ENCODE measurements around the gene GFM2.
"Not testable (repeated sequence)": the region's sequence is repeated elsewhere in the genome, so short reads cannot be mapped to it uniquely, and the experiment has no call there.

Gene GFM2

GRCh38 chr5:74766849-74767578, at the start of gene GFM2, which contains the start of gene NSA2:
Gene GFM2 (minus strand): TSS chr5:74767117. CDS start chr5:74763742, 3,375 bp downstream.
Gene NSA2 (plus strand): TSS chr5:74767249. CDS start chr5:74767361, 112 bp downstream.
- DNase-seq: peak; percentile 95

- DNase-seq: no peak
These were observed 44.0 kb upstream of the GFM2 start for GRCh38 chr5:74810915-74811314.

GRCh38 chr5:74801941-74802340, 35.0 kb upstream of the GFM2 start:
- DNase-seq: no peak

GRCh38 chr5:74801197-74801596, 34.3 kb upstream of the GFM2 start:
- no peak for DNase-seq

- DNase-seq: no peak
These were observed 32.3 kb upstream of the GFM2 start for GRCh38 chr5:74798977-74799911.

GRCh38 chr5:74791669-74792068, 24.8 kb upstream of the GFM2 start:
- DNase-seq: not testable (repeated sequence)

- no peak for DNase-seq
These were observed 20.5 kb upstream of the GFM2 start for GRCh38 chr5:74787424-74787823.

GRCh38 chr5:74786851-74787250, 19.9 kb upstream of the GFM2 start:
- DNase-seq: no peak

- no peak for DNase-seq
These were observed 11.7 kb upstream of the GFM2 start for GRCh38 chr5:74778609-74779008.

- DNase-seq: no peak
These were observed 5.4 kb upstream of the GFM2 start for GRCh38 chr5:74772359-74772758.

- no peak for DNase-seq
These were observed 629 bp upstream of the GFM2 start for GRCh38 chr5:74767579-74767913.

GRCh38 chr5:74766418-74766848, 484 bp downstream of the GFM2 start:
- DNase-seq: no peak

- no peak for DNase-seq
These were observed 988 bp downstream of the GFM2 start for GRCh38 chr5:74765929-74766328.

- DNase-seq: no peak
These were observed 1.7 kb downstream of the GFM2 start for GRCh38 chr5:74765201-74765600.

- DNase-seq: no peak
These were observed 3.4 kb downstream of the GFM2 start for GRCh38 chr5:74763504-74763903.

GRCh38 chr5:74762599-74762998, 4.3 kb downstream of the GFM2 start:
- DNase-seq: no peak

GRCh38 chr5:74761241-74761640, 5.7 kb downstream of the GFM2 start:
- no peak for DNase-seq

GRCh38 chr5:74748742-74749141, 18.2 kb downstream of the GFM2 start:
- not testable (repeated sequence) for DNase-seq

- DNase-seq: no peak
These were observed 28.5 kb downstream of the GFM2 start for GRCh38 chr5:74738406-74738805.

- no peak for DNase-seq
These were observed 30.2 kb downstream of the GFM2 start for GRCh38 chr5:74736759-74737158.

GRCh38 chr5:74725331-74725730, 41.6 kb downstream of the GFM2 start:
- DNase-seq: no peak

GRCh38 chr5:74722271-74722670, 44.6 kb downstream of the GFM2 start:
- DNase-seq: no peak

- DNase-seq: no peak
These were observed 49.3 kb downstream of the GFM2 start for GRCh38 chr5:74717596-74717995.

GRCh38 chr5:74693191-74693590, 73.7 kb downstream of the GFM2 start:
- no peak for DNase-seq
